GM21619 (cell line): Measurements from ENCODE around the gene MVB12A.
A peak's percentile ranks its signal among the peaks of the same experiment; 100 is the strongest.

Experiments
- ATAC-seq: cut with Tn5 transposase; IDR thresholded peaks from one replicate; pipeline ENCODE4 v1.9.1; 2021; ENCODE audit not compliant: unreplicated experiment

MVB12A gene

GRCh38 chr19:17404621-17405249 is 15.1 kb upstream of the MVB12A start:
- ATAC-seq: peak; percentile 6

- ATAC-seq: peak; percentile 74
Measured at GRCh38 chr19:17405250-17406045, 14.4 kb upstream of the MVB12A start, which contains the start of gene BST2. Gene BST2 (minus strand): TSS chr19:17405630. CDS start chr19:17405575, 55 bp downstream.

DNA sequence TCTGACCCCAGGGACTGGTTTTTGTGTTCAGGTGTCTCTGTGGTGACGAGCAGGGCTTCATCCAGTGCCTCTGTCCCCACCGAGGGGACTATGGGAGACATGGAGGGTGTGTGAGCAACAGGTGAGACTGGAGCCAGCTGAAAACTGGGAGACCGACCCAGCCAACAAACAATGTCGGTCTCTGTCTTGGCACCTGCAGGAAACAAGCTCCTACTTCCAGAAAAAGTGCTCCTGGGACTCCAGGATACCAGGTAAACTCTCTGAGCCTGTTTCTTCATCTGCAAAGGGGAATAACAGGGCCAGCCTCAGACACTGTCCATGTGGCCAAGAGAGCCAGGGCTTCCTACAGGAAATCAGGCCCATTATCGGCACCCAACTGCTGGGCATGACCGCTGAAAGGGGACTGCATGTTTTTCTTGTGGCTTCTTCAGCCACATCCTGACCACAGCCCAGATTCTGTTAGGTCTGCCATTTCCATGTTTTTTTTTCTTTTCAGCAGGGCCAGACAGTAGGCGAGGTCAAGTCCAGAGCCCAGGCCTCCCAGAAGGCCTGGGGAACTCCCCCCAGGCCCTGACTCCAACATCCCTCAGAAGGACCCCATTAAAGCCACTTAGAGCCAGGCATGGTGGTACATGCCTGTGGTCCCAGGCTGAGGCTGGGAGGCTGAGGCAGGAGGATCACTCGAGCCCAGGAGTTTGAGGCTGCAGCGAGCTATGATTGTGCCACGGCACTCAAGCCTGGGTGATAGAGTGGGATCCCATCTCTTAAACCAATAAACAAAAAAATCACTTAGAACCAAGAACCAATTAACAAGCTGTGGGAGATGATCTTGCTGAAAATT is 13.6 kb upstream of the MVB12A start:
- no peak for ATAC-seq

DNA sequence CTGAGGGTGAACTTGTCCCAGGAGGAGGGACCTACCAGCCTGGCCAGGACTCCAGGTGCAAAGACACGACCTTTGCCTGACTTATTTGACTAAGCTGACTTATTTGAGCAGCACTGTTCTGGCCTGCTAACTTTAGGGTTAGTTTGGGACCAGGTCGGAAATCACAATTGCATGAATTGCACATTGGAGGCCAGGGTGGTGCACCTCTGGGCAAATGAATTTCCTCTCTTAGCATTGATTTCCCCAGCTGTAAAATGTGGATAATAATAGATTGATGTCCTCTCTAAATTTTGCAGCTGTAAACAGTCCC is 13.0 kb upstream of the MVB12A start:
- no peak for ATAC-seq

GRCh38 chr19:17409990-17410389 is 9.9 kb upstream of the MVB12A start:
- ATAC-seq: no peak

DNA sequence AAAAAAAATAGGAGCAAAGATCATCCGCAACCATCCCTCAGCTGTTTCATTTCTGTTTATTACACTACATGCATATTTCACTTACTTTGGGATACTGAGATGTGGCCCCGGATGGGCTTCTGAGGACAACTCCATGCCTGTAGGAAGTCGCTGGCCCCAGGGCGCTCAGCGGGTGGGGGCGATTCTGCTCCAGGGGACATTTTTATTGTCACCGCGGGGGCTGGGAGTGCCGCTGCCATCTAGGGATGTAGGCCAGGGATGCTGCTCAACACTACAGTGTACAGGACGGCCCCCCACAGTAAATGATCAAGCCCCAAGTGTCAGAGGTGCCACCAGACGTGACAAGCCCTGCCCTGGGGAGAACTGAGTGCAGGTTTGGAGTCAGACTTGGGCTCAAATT is 8.0 kb upstream of the MVB12A start:
- ATAC-seq: no peak

GRCh38 chr19:17414097-17414496 is 5.8 kb upstream of the MVB12A start:
- no peak for ATAC-seq

DNA sequence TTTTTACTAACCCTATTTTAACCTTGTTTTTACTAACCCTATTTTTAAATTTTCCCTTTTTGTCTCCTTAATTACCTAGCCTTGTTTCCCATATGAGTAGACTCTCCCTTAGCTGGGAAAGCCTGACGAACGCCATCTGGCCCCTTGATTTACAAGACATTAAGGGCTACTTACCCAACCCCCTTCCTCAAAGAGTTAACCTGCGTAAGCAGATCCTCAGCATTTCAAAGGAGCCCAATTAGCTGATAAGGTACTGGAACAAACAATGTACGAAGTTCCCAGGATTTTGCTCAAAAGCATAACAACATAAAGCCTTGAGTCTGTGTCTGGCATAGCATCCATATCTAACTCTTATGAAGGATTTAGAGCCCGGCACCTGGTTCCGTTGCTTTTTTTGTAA is 4.7 kb upstream of the MVB12A start:
- no peak for ATAC-seq

GRCh38 chr19:17418710-17419109 is 1.1 kb upstream of the MVB12A start:
- no peak for ATAC-seq

DNA sequence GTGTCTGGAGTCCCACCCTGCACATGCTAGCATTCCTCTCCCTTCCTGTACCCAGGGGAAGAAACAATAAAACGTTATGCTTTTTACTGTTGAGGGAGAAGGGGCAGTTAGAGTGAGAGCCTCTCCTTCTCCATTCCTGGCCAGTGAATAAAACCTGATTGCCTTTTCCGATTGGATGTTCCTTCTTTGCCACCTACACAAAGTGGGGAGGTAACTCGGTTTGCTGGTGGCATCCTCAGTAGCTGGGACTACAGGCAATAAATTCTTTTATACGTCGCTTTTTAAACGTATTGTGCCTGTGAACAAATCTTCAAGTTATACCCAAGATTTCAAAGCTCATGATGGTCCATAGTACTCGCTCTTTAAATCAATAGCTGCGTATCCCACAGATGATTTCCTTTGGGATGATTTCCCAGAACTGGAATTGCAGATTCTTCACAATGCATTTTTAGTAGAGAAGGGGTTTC is 660 bp upstream of the MVB12A start:
- ATAC-seq: no peak

DNA sequence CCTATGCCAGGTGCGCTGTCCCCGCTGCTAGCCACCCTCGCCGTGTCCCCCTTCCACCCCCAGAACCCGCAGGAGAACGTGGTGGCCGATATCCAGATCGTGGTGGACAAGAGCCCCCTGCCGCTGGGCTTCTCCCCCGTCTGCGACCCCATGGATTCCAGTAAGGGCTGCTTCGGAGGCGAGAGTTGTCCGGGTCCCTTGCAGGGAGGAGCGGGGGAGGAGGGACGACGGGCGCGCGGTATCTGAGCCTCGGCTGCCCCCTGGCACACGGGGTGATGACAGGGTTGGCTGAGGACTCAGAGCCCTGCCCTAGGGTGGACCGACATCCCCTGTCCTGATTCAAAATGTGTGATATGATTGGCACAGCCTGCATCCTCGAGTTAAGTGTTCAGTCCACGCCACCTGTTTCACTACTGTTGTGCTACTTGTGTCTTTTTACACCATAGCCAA is 653 bp downstream of the MVB12A start:
- peak; percentile 16 for ATAC-seq

DNA sequence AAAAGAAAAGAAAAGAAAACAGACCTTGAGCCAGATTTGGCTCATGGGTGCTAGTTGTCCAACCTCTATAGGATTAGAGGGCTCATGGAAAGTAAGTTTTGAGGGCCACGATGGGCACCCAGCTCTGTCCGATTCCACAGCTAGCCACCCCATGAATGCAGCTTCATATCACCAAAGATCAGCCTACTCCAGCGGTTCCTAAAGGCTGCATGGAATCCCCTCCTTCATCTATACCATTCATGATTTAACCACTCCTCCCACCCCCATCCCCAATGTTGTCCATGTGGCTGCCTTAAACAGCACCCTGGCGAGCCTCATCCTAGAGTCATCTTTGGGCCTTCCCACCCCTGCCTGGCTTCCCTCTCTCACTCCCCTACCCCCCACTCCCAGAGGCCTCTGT is 2.1 kb downstream of the MVB12A start:
- ATAC-seq: no peak

DNA sequence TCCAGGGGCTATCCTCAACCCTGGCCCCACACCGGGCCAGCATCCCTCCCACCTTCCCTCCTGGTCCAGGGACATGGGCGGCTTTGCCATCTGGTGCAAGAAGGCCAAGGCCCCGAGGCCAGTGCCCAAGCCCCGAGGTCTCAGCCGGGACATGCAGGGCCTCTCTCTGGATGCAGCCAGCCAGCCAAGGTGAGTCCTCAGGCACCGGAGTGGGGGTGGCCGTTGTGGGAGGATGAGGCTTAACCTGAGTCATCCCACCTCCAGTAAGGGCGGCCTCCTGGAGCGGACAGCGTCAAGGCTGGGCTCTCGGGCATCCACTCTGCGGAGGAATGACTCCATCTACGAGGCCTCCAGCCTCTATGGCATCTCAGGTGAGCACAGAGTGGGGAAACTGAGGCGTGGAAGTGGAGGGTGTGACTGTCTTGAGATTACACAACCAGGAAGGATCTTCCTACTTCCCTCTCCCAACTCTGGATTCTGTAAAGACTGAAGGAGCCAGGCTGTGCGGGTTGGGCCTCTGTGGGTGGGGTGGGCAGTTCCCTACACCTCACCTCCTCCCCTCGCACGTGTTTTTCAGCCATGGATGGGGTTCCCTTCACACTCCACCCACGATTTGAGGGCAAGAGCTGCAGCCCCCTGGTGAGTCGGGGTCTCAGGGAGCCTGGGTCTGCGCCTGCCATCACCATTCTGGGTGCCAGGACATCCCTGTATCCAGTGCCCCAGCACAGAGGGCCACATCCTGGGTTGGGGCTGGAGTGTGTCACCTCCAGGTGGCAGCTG is 3.8 kb downstream of the MVB12A start:
- ATAC-seq: no peak

GRCh38 chr19:17424743-17425365 is 5.0 kb downstream of the MVB12A start:
- no peak for ATAC-seq

DNA sequence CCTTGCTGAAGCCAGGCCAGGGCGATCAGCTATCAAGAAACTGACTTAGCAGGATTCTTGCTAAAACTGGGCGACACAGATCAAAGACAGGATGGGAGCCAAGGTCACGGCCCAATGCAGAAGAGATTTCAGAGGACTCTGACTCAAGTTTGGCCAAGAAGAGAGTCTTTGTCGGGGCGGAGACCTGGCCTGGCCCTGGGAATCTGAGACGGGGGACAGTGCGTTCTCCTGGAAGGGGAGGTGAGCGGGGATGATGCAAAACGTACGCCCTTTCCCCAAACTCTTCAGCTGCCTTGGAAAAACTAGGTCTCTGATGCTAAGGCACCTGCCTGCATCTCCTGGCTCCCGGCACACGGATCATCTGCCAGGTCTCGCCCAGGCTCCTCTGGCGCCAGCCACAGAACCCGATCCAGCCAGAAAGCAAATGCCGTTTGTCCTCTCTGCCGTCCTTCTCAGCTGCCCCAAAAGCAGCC is 9.8 kb downstream of the MVB12A start:
- no peak for ATAC-seq

DNA sequence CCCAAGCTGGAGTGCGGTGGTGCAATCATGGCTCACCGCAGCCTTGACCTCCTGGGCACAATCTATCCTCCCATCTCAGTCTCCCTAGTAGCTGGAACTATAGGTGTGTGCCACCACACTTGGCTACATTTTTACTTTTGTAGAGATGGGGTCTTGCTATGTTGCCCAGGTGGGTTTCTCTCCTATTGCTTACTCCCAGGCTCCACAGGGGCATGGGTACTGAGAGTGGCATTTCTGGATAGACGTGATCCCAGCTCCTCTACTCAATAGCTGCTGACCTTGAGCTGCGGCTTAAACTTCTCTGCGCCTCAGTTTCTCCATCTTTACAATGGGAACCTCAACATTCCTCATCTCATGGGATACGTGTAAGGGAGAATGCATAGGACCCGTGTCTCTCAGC is 11.6 kb downstream of the MVB12A start:
- no peak for ATAC-seq

- ATAC-seq: no peak
Measured at GRCh38 chr19:17435218-17435617, 15.4 kb downstream of the MVB12A start.

DNA sequence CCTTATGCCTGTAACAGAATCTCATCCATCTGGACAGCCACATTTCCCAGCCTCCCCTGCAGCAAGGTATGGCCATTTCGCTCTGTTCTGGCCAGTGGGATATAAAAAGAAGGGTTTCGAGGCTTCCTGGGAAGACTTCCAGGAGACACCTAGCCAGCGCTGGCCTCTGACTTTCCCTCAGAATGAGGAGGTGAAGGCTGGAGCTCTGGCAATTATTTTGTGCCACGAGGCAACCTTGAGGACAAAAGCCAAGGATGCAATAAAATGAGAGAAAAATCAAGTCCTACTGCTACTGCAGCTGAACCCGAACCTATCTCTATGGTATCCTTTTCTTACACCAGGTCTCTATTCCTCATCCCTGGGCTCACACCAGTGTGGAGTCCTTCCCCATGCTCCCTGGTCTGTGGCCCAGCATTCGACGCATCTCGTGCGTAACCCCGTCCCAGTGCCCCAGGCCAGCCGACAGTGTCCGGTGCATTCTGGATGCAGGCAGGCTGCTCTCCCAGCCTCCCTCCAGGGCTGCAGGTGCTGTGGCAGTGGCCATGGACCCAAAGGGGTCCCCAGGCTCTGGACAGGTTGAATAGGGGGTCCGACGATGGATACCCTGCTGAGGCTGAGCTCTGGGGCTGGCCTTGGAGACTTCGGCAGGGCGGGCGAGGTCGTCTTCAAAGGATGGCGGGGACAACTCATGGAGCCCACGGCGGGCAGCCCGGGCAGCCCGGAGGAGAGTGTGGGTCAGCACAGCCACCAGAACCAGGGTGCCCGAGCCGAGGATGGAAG is 16.4 kb downstream of the MVB12A start:
- ATAC-seq: no peak

DNA sequence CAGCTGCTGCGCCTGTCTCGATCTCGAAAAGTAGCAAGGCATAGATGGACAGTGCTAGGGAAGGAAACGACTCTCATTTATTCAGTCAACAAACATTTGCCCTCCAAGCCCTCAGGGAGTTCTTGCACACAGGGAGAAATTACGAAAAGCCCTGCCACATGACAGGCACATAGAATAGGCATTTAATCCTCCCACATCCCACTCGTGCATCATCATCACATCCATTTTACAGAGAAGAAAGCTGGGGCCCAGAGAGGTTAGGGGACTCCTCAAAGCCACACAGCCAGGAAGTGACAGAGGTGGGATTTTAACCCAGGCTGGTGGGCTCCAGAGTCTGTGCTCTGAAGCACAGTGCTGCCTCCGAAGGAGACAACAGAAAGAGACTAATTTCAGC is 17.0 kb downstream of the MVB12A start:
- ATAC-seq: no peak
